VCaP (cell line): Measurements from ENCODE around the gene HOXB9.

Experiments
- H3K27ac ChIP-seq: fragments of 450-650 bp; 2 replicates; pipeline ENCODE4 v1.5.1; 2017
- TF ChIP-seq, protein P1 (sequence below): fragments of 450-650 bp; conservative IDR thresholded peaks from 2 replicates; pipeline ENCODE4 v1.5.1; 2017; ENCODE audit warnings: mild to moderate bottlenecking, moderate library complexity

Gene HOXB9

DNA sequence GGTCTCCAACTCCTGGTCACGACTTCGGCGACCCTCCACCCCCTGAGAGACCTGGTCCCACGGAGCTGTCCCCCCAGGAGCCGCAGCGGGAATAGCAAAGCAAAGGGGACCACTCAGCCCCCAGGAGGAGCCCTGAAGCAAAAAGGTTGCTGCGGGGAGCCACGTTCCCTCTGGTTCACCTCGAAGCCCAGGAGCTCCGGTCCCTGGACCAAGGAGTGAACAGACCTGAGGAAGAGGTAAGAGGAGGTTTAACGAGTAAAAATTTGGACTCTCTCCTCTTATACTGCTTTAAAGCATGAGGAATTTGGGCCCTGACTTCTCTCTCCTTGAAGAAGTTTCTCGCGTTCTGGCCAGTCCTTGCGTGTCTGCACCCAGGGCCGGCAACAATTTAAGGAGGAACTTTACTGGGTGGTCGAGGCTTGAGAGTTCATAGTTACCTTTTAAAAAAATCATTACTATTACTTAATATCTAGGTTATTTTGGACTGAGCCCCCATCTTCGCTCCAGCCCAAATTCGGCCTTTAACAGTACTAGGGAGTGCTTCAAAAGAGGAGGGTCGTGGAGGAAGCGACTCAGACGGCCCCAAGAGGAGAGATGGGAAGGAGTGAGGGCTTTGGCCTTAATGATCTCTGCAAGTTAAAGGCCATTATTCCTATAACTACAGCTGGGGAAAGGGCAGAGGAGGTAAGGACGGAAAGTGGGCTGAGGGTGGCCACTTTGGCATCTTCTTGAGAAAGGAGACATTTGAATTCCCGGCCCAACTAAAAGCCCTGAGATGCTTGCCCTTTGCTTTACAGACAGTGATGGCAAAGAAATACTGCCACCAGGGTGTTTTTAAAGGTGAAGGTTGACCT lies 16.9 kb upstream of the HOXB9 start:
- TF ChIP-seq, protein P1, sequence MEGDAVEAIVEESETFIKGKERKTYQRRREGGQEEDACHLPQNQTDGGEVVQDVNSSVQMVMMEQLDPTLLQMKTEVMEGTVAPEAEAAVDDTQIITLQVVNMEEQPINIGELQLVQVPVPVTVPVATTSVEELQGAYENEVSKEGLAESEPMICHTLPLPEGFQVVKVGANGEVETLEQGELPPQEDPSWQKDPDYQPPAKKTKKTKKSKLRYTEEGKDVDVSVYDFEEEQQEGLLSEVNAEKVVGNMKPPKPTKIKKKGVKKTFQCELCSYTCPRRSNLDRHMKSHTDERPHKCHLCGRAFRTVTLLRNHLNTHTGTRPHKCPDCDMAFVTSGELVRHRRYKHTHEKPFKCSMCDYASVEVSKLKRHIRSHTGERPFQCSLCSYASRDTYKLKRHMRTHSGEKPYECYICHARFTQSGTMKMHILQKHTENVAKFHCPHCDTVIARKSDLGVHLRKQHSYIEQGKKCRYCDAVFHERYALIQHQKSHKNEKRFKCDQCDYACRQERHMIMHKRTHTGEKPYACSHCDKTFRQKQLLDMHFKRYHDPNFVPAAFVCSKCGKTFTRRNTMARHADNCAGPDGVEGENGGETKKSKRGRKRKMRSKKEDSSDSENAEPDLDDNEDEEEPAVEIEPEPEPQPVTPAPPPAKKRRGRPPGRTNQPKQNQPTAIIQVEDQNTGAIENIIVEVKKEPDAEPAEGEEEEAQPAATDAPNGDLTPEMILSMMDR = no peak

DNA sequence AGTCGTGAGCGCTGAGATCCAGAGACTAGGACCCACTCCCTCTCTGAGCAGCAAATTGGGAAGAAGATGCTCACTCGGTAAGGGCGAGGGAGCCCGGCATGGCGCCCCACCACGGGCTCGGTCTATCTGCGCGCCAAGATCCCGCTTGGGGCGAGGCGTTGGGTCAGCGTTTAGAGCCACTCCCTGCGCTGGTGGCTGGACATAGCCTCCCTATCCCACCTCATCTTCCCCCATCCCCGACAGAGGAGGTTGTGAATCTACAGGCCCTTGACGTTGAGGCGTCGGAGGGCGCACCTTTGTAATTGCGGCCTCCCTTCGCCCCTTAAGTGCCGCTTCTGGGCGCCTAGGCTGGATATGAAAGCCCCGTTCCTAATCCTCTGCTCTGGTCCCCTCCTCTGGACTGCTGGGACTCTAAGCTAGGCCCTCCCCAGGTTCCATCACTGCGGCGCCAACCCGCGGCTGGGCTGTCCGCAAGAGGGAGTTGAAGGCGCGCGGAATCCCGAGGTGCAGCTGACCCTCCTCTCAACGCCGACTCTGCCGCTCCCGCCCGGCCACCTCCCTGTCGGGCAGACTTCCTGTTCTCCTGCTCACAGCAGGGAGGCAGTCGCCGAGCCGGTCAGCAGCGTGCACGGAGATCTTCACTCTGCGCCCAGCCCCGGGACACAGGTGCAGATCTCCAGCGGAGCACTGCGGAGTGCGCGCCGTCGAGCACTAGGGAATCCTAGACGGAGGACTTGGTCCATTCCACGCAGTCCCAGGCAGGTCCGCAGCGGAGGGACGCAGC lies 16.1 kb upstream of the HOXB9 start:
- no peak overlapping the region for H3K27ac ChIP-seq
- TF ChIP-seq, protein P1 = no peak

More for the DNA sequence above, 16.9 kb upstream of the HOXB9 start:
- H3K27ac ChIP-seq = no peak overlapping the region

DNA sequence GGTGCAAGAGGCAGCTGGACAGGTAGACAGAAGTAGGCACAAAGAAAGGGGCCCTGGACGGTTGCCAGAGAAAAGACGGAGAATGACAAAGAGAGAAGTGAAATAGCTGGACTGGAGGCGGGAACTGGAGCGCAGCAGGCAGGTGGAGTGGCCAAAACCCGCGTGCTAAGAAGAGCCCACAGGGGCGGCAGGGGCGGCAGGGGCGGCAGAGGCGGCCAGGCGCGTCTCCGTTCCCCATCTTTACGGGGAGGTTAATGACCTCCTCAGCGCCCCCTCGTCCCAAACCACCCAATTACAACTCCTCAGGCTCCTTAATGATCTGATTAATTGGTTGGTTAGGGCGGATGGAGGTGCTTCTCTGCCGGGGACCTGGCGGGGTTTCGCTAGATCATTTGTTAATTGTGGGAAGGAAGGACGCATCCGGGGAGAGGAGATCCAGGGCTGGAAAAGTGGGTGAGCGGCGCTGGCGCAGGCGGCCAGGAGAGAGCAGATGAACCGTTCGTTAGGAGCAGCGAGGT lies 15.4 kb upstream of the HOXB9 start:
- H3K27ac ChIP-seq = no peak overlapping the region
- TF ChIP-seq, protein P1 = no peak

GRCh38 chr17:48640858-48641180 lies 14.7 kb upstream of the HOXB9 start:
- no peak overlapping the region for H3K27ac ChIP-seq
- TF ChIP-seq, protein P1 = no peak

- TF ChIP-seq, protein P1 = no peak
- H3K27ac ChIP-seq = no peak overlapping the region
These were observed 14.1 kb upstream of the HOXB9 start for GRCh38 chr17:48639982-48640857.

DNA sequence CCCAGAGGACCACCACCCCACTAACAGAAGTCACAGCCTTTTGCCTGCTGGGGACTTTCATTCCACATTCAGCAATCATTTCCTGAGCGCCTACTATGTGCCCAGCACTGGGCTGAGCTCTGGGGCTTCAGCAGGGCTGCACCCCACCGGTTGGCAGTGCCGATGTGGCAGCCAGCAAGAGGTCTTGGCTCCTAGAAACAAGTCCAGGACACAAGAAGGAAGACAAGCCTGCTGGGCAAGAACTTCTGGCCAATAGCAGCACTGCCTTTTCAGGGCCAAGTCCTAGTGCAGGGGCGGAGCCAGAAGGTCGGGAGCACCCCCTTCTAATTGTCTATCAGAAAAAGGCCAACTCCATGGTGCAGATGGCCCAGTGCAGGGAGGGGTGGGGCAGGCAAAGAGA lies 13.0 kb upstream of the HOXB9 start:
- no peak overlapping the region for H3K27ac ChIP-seq

More for the DNA sequence above, 13.0 kb upstream of the HOXB9 start:
- TF ChIP-seq, protein P1 = no peak
